GM18505 (cell line): ENCODE measurements around the gene KNDC1.
"Not testable (repeated sequence)": the region's sequence is repeated elsewhere in the genome, so short reads cannot be mapped to it uniquely, and the experiment has no call there.

Source experiments
- ATAC-seq: cut with Tn5 transposase; IDR thresholded peaks from one replicate; pipeline ENCODE4 v1.9.1; 2021; ENCODE audit not compliant: unreplicated experiment
- POLR2A ChIP-seq: IDR thresholded peaks from 4 replicates; pipeline ENCODE4 v1.6.1; 2011; ENCODE audit warnings: borderline replicate concordance; ENCODE audit not compliant: insufficient read depth, insufficient read length; ENCODE audit errors: extremely low read depth

KNDC1 gene

DNA sequence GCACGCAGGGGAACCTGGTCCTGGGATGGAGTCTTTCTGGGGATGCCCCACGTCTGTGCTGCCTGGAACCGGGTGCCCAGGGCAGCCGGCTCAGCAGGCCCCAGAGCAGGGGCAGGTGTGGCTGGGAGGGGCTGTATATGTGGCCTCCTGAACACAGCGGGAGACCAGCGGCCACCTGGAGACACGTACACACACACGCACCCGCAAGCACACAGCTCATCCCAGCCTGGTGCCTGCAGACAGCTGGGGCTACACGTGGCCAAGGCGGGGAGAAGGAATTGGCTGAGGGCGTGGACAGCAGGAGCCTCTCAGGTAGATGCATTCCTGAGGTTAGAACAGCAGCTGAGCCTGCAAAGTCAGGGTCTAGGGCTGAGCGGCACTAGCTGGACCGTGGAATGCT lies 102.7 kb downstream of the KNDC1 start:
- no peak for ATAC-seq
- no peak for TF ChIP-seq POLR2A

DNA sequence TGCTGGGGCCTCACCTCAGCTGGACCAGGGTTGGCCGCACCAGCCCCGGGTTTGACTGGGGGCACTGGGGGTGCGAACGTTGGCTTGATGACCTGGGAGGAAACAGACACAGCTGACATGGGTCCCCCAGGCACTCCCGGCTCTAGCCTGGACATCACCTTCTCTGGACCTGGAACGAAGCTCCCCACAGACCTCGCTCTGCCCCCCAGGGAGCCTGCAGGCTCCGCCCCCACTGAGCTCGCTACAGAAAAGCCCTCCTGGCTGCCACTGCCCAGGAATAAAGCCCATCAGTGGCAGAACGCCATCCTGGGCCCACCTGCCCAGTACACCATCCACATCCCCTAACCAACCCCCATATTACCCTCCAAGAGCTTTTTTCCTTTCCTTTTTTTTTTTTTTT lies 103.7 kb downstream of the KNDC1 start:
- ATAC-seq = no peak
- TF ChIP-seq POLR2A = no peak

- TF ChIP-seq POLR2A = no peak
Measured at GRCh38 chr10:133264461-133264860, 104.4 kb downstream of the KNDC1 start.

GRCh38 chr10:133265052-133265451 lies 105.0 kb downstream of the KNDC1 start:
- not testable (repeated sequence) for ATAC-seq

More at GRCh38 chr10:133264461-133264860, 104.4 kb downstream of the KNDC1 start:
- no peak for ATAC-seq

DNA sequence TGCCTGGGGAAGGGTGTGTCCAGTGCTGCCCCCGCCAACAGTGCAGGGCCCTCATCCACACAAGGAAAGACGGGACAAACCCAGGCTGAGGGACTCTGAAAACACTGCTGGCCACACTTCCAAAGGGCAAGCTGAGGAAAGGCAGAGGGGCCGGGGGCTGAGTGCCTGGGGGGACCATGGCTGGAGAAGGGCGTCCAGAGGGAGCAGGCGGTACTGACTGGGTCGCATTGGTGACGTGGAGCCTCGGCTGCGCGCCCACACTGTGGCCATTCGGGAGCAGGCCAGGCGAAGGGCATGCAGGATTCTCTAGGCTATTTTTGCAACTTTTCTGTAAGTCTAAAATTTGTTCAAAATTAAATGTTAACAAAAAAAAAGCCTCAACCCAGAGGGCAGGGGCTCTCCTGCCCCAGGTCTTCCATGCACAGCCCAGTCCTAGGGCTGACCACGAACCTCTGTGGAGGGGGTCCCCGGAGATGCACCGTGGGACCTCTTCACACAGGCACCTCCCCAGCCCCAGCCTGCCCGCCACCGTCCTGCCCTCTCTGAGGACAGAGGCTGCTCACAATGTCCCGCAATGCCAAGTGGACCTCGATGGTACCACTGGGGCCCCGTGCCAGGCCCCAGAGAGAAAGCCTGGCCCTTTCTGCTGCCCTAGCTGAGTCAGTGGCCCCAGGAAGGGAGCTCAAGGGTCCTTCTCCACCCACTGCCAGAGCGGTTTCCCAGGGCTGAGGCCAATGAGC lies 106.2 kb downstream of the KNDC1 start:
- no peak for ATAC-seq
- TF ChIP-seq POLR2A = no peak

DNA sequence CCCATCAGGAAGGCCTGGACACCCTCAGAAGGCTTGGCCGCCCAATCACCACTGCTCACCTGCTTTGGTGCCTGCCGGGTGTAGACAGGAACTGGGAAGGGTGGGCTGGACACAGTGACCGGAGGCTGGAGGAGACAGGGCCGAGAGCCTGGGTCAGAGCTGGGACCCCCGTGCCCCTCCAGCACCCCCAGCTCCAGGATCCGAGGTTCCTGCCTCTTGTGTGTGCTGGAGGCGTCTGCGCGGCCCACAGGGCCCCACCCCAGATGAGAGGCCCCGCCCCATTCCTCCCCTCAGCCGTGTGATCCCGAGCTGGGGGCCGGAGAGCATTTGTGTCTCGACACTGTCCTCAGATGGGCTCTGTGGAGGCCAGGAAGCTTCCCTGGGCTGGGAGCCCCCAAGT lies 107.3 kb downstream of the KNDC1 start:
- no peak for ATAC-seq
- no peak for TF ChIP-seq POLR2A

DNA sequence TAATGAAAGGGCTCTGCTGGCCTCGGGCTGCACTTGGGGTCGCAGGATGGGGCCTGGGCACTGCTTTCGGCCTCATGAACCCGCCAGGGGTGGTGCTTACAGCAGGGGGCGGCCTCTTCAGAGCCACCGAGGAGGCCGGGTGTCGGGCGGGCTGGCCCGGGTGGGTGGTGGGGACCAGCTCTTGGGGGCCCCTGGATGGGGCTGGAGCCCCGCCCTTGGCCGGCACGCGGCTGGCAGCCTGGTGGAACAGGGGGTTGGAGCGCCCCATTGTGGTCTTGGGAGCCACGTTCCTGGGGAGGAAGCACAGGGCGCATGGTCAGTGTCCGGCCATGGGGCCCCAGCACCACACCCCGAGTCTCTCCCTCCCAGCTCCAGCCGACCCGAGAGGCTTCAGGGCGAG lies 107.8 kb downstream of the KNDC1 start:
- no peak for ATAC-seq
- TF ChIP-seq POLR2A = no peak

GRCh38 chr10:133268532-133268931 lies 108.5 kb downstream of the KNDC1 start:
- ATAC-seq = no peak
- no peak for TF ChIP-seq POLR2A

DNA sequence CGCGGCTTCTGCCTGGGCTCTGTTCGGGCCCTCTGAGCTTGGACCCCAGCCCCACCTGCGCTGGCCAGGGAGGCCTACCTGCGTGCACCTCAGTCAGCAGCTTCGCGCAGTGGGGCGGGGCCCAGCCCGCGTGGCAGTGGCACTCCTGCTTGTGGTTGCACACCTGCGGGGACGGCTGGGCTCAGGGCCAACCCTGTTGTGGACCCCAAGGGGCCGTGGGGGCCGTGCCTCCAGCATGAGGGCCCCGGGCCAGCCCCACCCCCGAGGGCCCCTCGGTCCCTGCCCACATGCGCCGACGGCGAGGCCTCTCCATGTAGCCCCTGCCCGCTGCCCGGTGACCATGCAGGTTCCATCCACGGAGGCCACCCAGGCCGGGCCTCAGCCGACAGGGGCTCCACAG lies 109.3 kb downstream of the KNDC1 start:
- no peak for TF ChIP-seq POLR2A
- no peak for ATAC-seq

GRCh38 chr10:133270204-133270603 lies 110.2 kb downstream of the KNDC1 start:
- ATAC-seq = no peak
- no peak for TF ChIP-seq POLR2A

GRCh38 chr10:133270773-133271297 lies 110.8 kb downstream of the KNDC1 start:
- TF ChIP-seq POLR2A = no peak
- ATAC-seq = no peak

DNA sequence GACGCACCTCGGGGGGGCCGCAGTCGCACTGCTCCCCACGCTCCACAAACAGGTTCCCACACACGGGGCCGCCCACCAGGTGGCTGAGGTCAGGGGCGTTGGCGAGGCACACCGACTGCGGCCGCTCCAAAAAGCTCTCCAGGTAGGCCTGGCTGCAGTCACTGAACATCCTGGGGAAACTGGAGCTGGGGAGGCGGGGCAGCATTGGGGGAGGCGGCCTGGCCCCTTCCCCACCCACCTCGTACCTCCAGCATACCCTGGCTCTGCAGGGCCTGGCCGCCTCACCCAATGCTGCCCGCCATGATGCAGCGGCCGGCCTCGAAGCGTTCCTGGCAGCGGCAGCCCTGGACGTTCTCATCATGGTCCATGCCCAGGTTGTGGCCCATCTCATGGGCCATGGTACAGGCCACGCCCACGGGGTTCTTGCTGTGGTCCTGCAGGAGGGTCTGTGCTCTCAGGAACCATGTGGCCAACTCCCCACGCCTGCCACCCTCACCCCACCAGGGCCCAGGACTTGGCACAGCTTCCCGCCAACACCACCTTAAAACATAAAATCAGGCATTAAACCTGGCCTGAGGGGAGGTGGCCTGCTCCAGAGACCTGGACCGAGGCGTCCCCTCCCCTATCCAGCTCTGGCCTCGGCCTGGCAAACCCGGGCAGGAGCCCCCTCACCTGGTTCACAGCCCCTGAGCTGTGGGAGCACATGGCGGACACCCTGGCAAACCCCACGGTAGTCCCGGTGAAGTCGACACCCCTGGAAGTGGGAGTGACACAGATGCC lies 111.7 kb downstream of the KNDC1 start:
- TF ChIP-seq POLR2A = no peak
- no peak for ATAC-seq

DNA sequence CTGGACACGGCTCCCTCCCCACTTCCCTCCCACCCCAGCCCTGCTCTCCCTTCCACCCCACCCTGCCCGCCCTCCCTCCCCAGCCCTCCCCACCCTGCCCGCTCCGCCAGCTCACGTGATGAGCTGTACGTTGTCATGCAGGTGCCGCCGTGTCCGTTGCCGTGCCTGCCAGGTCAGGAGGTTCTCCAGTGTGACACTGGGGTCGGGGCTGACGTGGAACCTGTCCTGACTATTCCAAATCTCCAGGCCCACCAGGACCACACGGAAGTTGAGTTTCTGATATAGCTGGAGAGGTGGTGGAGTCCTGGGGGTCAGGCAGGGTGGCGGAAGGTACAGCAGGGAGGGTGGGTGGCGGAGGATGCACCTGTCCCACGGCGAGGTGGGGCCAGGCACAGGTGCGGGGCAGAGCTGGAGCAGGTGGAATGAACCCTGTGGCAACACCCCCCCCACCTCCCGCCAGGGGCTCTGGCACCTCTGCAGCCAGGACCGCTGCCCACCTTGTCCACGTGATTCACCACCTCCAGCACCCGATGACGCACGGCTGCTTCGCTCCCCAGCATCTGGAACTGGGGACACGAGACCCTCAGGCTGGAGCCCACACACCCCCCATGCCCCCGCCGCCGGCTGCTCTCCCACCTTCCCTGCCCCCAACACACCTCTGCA lies 112.4 kb downstream of the KNDC1 start:
- no peak for ATAC-seq
- TF ChIP-seq POLR2A = no peak
